H9 (cell line): ENCODE results near the gene PMM2. TPM values are rescaled to one million over a fixed set of nuclear protein-coding genes. Genes with fewer than 3 reads are reported as not detected.

ENCODE experiments used
- DNase-seq: peaks from one replicate; pipeline ENCODE4 v3.0.0-alpha.2; 2017
- H2AFZ ChIP-seq: one replicate; pipeline ENCODE4 v1.6.1; 2013; ENCODE audit warnings: mild to moderate bottlenecking, low read length, control low read depth, moderate library complexity
- H2AK5ac ChIP-seq: 2 replicates; pipeline ENCODE4 v1.6.1; 2013; ENCODE audit warnings: low read length, control low read depth, mixed read lengths; ENCODE audit not compliant: insufficient read length
- H2BK120ac ChIP-seq: one replicate; pipeline ENCODE4 v1.6.1; 2013; ENCODE audit warnings: low read depth, mild to moderate bottlenecking, low read length, control low read depth, inconsistent platforms; ENCODE audit not compliant: poor library complexity, severe bottlenecking
- H2BK12ac ChIP-seq: 2 replicates; pipeline ENCODE4 v1.6.1; 2013; ENCODE audit warnings: low read length, control low read depth, mixed read lengths, low read depth; ENCODE audit not compliant: insufficient read length
- H2BK15ac ChIP-seq: 2 replicates; pipeline ENCODE4 v1.6.1; 2013; ENCODE audit warnings: low read depth, low read length, control low read depth
- H2BK20ac ChIP-seq: one replicate; pipeline ENCODE4 v1.6.1; 2013; ENCODE audit warnings: low read depth, mild to moderate bottlenecking, low read length, control low read depth, inconsistent platforms; ENCODE audit not compliant: poor library complexity, severe bottlenecking
- H2BK5ac ChIP-seq: 2 replicates; pipeline ENCODE4 v1.6.1; 2013; ENCODE audit warnings: low read length, control low read depth, mixed read lengths; ENCODE audit not compliant: insufficient read length
- H3K14ac ChIP-seq: 2 replicates; pipeline ENCODE4 v1.6.1; 2013; ENCODE audit warnings: low read length, control low read depth; ENCODE audit not compliant: insufficient read depth
- H3K18ac ChIP-seq: 2 replicates; pipeline ENCODE4 v1.6.1; 2013; ENCODE audit warnings: low read depth, mild to moderate bottlenecking, mixed read lengths, low read length, control low read depth; ENCODE audit not compliant: insufficient read length
- H3K23ac ChIP-seq: 2 replicates; pipeline ENCODE4 v1.6.1; 2013; ENCODE audit warnings: low read length, control low read depth, mixed read lengths, low read depth; ENCODE audit not compliant: insufficient read length
- H3K23me2 ChIP-seq: 2 replicates; pipeline ENCODE4 v1.6.1; 2013; ENCODE audit warnings: low read depth, mild to moderate bottlenecking, mixed read lengths, low read length, control low read depth; ENCODE audit not compliant: insufficient read length, poor library complexity, severe bottlenecking
- H3K27ac ChIP-seq: 2 replicates; pipeline ENCODE4 v1.5.1; 2013; ENCODE audit warnings: low read length, control low read depth, mixed read lengths, low read depth; ENCODE audit not compliant: insufficient read length
- H3K27me3 ChIP-seq: 2 replicates; pipeline ENCODE4 v1.6.1; 2013; ENCODE audit warnings: low read length, control low read depth, inconsistent platforms; ENCODE audit not compliant: insufficient read depth
- H3K4ac ChIP-seq: 2 replicates; pipeline ENCODE4 v1.6.1; 2013; ENCODE audit warnings: low read depth, mild to moderate bottlenecking, control low read depth, inconsistent platforms, low read length, moderate library complexity
- H3K4me1 ChIP-seq: 2 replicates; pipeline ENCODE4 v1.6.1; 2013; ENCODE audit warnings: low read length, control low read depth, inconsistent platforms; ENCODE audit not compliant: insufficient read depth
- H3K4me2 ChIP-seq: 2 replicates; pipeline ENCODE4 v1.6.1; 2013; ENCODE audit warnings: low read length, control low read depth, mixed read lengths; ENCODE audit not compliant: insufficient read length, insufficient read depth
- H3K56ac ChIP-seq: 2 replicates; pipeline ENCODE4 v1.6.1; 2013; ENCODE audit warnings: low read depth, mild to moderate bottlenecking, mixed read lengths, low read length, control low read depth; ENCODE audit not compliant: insufficient read length
- H3K79me1 ChIP-seq: 2 replicates; pipeline ENCODE4 v1.6.1; 2013; ENCODE audit warnings: low read depth, mild to moderate bottlenecking, moderate library complexity, low read length, control low read depth, inconsistent platforms; ENCODE audit not compliant: insufficient read depth, poor library complexity, severe bottlenecking
- H3K79me2 ChIP-seq: 2 replicates; pipeline ENCODE4 v1.6.1; 2013; ENCODE audit warnings: low read length, control low read depth, inconsistent platforms; ENCODE audit not compliant: insufficient read depth
- H3K9ac ChIP-seq: 2 replicates; pipeline ENCODE4 v1.6.1; 2013; ENCODE audit warnings: low read length, control low read depth, mixed read lengths; ENCODE audit not compliant: insufficient read length; ENCODE audit errors: extremely low read depth
- H3K9me3 ChIP-seq: one replicate; pipeline ENCODE4 v1.6.1; 2013; ENCODE audit warnings: low read depth, low read length, inconsistent platforms; ENCODE audit not compliant: control insufficient read depth
- H3T11ph ChIP-seq: one replicate; pipeline ENCODE4 v1.6.1; 2013; ENCODE audit warnings: mild to moderate bottlenecking, low read length, control low read depth, inconsistent platforms
- H4K20me1 ChIP-seq: one replicate; pipeline ENCODE4 v1.6.1; 2013; ENCODE audit not compliant: control insufficient read depth, insufficient read length, insufficient read depth
- H4K5ac ChIP-seq: 2 replicates; pipeline ENCODE4 v1.6.1; 2013; ENCODE audit warnings: low read depth, mild to moderate bottlenecking, mixed read lengths, low read length, control low read depth; ENCODE audit not compliant: insufficient read length
- H4K8ac ChIP-seq: replicated peaks from 2 replicates; pipeline ENCODE4 v1.6.1; 2013; ENCODE audit warnings: low read length, control low read depth, mixed read lengths, low read depth; ENCODE audit not compliant: insufficient read length
- H4K91ac ChIP-seq: 2 replicates; pipeline ENCODE4 v1.6.1; 2013; ENCODE audit warnings: low read depth, mild to moderate bottlenecking, moderate library complexity, mixed read lengths, low read length, control low read depth; ENCODE audit not compliant: insufficient read length
- H3K27ac Mint-ChIP-seq, 3 experiments: 2 replicates in 2 of 3; 3 replicates in 1 of 3; pipeline ENCODE4 v1.8.0; 2020 to 2021; ENCODE audit warnings: mixed read lengths in 3 of 3, mild to moderate bottlenecking in 1 of 3, moderate library complexity in 1 of 3
- H3K27me3 Mint-ChIP-seq: 2 replicates; pipeline ENCODE4 v1.8.0; 2021; ENCODE audit warnings: low read depth, mild to moderate bottlenecking, moderate library complexity, mixed read lengths
- H3K36me3 Mint-ChIP-seq, 3 experiments: 2 replicates in 2 of 3; 3 replicates in 1 of 3; pipeline ENCODE4 v1.8.0; 2020 to 2021; ENCODE audit warnings: low read depth in 3 of 3, mixed read lengths in 3 of 3; ENCODE audit not compliant: insufficient read depth in 1 of 3
- H3K4me1 Mint-ChIP-seq, 2 experiments: 2 replicates each; pipeline ENCODE4 v1.8.0; 2020; ENCODE audit warnings: mixed read lengths in 2 of 2
- H3K4me3 Mint-ChIP-seq, 2 experiments: 2 replicates in 1 of 2; 3 replicates in 1 of 2; pipeline ENCODE4 v1.8.0; 2020 to 2021; ENCODE audit warnings: mild to moderate bottlenecking in 2 of 2, mixed read lengths in 2 of 2, moderate library complexity in 1 of 2
- H3K9me3 Mint-ChIP-seq, 2 experiments: 2 replicates in 1 of 2; 3 replicates in 1 of 2; pipeline ENCODE4 v1.8.0; 2020; ENCODE audit warnings: mild to moderate bottlenecking in 2 of 2, mixed read lengths in 2 of 2, moderate library complexity in 1 of 2
- WGBS: extraction: QIAGEN DNeasy Blood & Tissue Kit; methylation state at CpG from one replicate; pipeline ENCODE4 v1.1.7; 2013; ENCODE audit warnings: missing lambda C conversion rate, low lambda C conversion rate, mixed read lengths; ENCODE audit not compliant: insufficient read length; ENCODE audit errors: extremely low coverage; 5-methylcytosine and 5-hydroxymethylcytosine counted together
- total RNA-seq: library from RNA; stranded (reverse); gene quantifications from 2 replicates; pipeline ENCODE4 v1.2.1, GENCODE V29; 2021
- TF ChIP-seq, protein P1 (sequence below): fragments of 200-600 bp; sonication (generic); conservative IDR thresholded peaks from 3 replicates; pipeline ENCODE4 v1.8.0; 2021; ENCODE audit warnings: antibody characterized with exemption, mild to moderate bottlenecking

PMM2 gene
- total RNA-seq, 1 experiment from 2014 or later = 82.7 TPM

DNA sequence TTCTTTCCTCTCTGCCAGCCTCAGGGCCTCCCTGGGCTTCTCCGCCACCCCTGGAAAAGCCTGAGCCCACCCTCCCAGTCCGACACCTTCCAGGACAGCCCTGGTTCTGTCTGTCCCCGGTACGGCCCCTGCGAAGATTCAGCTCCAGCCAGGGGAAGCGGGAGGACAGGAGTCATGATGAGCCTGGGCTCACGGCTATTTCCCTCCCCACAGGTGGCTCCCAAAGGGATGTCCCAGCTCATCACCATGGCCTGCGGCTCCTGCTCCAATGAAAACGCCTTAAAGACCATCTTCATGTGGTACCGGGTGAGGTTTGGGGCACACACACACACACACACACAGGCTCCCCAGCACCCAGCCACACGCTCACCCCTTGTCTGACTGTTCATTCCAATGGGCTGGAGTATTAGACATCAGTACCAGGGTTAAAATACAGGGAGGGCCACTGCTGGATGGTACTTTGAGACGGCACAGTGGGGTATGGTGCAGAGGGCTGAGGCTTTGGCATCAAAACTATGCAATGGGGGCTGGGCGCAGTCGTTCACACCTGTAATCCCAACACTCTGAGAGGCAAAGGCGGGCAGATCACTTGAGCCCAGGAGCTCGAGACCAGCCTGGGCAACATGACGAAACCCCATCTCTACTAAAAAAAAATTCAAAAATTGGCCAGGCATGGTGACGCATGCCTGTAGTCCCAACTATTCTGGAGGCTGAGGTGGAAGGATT, 33.0 kb upstream of the PMM2 start:
- H3K27ac Mint-ChIP-seq = 0 out of 7 replicates have a peak overlapping the region, but pooled peaks of 1 of the 3 experiments have one; percentile 15
- H3T11ph ChIP-seq = no peak overlapping the region

More for the DNA sequence above, 33.0 kb upstream of the PMM2 start:
- Histone ChIP-seq H3K4me2 (no peak overlapping the region), H3K27me3 (no peaks in the 10 kb centered on the region), H4K8ac (no peak overlapping the region), H3K14ac (no peak overlapping the region; the same call in 1 of the 2 replicates), H3K18ac (no peak overlapping the region), H2BK15ac (no peak overlapping the region), H4K91ac (no peak overlapping the region), H2BK12ac (no peak overlapping the region), H4K5ac (no peak overlapping the region), H3K23ac (no peak overlapping the region), H3K79me1 (no peaks in the 10 kb centered on the region), H3K56ac (no peak overlapping the region), H2BK120ac (no peak overlapping the region), H2BK20ac (no peak overlapping the region), H3K4ac (no peak overlapping the region), H2AFZ (no peak overlapping the region), H3K79me2 (no peaks in the 10 kb centered on the region), H2AK5ac (no peak overlapping the region), H4K20me1 (no peaks in the 10 kb centered on the region), H3K4me1 (no peaks in the 10 kb centered on the region), H3K23me2 (no peaks in the 10 kb centered on the region), H3K9me3 (no peaks in the 10 kb centered on the region), H3K27ac (no peak overlapping the region), H2BK5ac (no peak overlapping the region), H3K9ac (no peak overlapping the region)
- no peaks in the 10 kb centered on the region; a peak in 1 of 7 replicates for H3K36me3 Mint-ChIP-seq
- TF ChIP-seq, protein P1, sequence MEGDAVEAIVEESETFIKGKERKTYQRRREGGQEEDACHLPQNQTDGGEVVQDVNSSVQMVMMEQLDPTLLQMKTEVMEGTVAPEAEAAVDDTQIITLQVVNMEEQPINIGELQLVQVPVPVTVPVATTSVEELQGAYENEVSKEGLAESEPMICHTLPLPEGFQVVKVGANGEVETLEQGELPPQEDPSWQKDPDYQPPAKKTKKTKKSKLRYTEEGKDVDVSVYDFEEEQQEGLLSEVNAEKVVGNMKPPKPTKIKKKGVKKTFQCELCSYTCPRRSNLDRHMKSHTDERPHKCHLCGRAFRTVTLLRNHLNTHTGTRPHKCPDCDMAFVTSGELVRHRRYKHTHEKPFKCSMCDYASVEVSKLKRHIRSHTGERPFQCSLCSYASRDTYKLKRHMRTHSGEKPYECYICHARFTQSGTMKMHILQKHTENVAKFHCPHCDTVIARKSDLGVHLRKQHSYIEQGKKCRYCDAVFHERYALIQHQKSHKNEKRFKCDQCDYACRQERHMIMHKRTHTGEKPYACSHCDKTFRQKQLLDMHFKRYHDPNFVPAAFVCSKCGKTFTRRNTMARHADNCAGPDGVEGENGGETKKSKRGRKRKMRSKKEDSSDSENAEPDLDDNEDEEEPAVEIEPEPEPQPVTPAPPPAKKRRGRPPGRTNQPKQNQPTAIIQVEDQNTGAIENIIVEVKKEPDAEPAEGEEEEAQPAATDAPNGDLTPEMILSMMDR = no peak
- WGBS = no CpG with 5 or more reads among the region's 18 CpGs
- peaks cover 13 to 14% of the 10 kb centered on the region in 2 experiments for H3K4me1 Mint-ChIP-seq
- no peak overlapping the region for H3K4me3 Mint-ChIP-seq
- H3K27me3 Mint-ChIP-seq = no peaks in the 10 kb centered on the region; the same call in 1 of the 2 replicates
- peak; percentile 44 for DNase-seq
- no peaks in the 10 kb centered on the region for H3K9me3 Mint-ChIP-seq
